D341Med (cell line): Measurements from ENCODE around the gene PHYKPL.

Experiments
- DNase-seq: peaks from one replicate; pipeline ENCODE4 v3.0.0; 2012; ENCODE audit warnings: low spot score

Gene PHYKPL

DNA sequence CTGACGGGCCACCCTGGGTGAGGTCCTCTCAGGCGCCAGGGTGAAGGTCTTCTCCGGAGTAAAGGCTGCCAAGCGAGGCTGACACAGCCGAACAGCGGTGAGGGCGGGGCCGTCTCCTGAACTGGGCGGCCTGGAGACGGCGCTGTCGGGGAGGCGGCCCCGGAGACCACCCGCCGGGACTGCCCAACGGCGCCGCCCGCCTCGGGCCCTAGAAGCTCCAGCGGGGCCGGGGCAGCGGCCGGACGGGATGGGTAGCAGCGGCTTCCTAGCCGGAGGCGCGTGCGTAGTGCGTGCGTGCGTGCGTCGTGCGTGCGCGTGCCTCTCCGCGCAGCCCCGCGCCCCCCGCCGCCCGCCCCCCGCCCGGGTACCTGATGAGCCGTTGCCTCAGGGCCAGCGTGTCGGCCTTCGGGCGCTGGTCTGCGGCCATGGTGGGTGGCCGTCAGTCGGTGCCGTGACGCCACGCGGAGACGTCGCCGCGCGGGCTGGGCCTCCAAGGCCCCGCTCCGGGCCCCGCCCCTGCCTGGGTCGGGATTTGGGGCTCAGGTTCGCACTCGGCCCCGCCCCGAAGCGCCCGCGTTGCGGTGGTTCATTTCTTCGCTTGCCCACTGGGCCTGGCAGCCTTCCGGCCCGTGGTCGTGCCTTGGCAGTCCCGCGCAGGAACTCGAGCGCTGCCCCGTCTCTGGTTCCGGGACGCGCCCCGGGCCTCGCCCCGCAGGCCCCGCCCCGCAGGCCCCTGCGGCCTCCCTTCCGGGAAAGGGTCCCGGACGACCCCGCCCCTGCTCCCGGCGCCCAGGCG is at the start of gene PHYKPL:
Gene PHYKPL, minus strand, starts transcription at position 679 of the 796 bp plus-strand sequence. Its CDS starts 252 bp downstream, at position 427.
- DNase-seq: peak; percentile 88

DNA sequence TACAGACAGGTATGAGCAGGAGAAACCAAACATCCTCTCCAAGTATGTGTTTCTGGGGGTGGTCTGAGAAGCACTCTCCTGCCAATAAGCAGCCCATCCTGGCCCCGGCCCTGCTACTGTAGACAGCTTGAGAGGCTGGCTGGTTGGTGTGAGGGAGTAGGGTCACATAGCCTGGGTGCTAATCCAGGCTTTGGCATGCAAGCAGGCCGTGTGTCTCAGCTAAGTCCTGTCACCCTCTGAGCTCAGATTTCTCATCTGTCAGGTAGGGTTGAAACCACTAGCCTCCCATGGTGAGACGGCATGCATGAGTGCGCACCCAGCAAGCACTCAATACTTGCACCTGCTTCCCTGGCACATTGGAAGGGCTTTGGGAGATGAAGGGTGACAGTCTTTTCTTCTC is 49.8 kb upstream of the PHYKPL start:
- DNase-seq: no peak

DNA sequence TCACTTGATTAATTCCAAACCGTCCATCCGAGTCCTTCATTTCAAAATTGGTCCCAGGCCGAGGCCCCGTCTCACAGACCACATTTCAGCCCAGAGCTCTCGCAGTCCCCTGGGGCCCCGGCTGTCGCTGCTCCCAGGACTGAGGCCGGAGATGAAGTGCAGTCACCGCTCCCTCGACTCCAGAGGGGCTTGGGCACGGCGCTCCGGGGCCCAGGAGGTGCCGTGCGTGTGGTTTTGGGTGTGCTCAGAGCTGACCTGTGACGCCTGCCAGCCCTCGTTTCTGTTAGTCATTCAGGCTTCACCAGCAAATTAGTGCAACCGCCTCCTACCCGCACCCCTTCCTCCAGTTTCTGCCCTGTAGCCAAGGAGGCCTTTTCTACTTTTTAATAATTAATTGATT is 48.7 kb upstream of the PHYKPL start:
- DNase-seq: no peak

DNA sequence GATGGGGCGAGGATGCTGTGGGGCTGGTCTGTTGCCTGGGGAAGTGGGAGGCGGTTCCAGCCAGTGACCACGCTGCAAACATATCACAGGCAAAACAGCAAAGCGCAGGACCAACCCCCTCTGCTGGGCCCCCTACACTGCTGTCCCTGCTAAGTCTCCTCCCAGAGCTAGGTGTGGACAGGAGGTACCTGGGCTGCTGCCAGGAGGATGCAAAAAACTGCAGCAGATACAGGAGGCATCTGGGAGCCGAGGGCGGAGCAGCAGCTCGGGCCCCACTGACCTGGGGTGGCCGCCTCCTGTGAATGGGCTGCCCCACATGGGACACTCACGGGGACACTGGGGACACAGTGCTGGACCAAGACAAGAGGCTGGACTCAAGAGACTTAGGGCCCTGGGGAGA is 48.0 kb upstream of the PHYKPL start:
- no peak for DNase-seq

DNA sequence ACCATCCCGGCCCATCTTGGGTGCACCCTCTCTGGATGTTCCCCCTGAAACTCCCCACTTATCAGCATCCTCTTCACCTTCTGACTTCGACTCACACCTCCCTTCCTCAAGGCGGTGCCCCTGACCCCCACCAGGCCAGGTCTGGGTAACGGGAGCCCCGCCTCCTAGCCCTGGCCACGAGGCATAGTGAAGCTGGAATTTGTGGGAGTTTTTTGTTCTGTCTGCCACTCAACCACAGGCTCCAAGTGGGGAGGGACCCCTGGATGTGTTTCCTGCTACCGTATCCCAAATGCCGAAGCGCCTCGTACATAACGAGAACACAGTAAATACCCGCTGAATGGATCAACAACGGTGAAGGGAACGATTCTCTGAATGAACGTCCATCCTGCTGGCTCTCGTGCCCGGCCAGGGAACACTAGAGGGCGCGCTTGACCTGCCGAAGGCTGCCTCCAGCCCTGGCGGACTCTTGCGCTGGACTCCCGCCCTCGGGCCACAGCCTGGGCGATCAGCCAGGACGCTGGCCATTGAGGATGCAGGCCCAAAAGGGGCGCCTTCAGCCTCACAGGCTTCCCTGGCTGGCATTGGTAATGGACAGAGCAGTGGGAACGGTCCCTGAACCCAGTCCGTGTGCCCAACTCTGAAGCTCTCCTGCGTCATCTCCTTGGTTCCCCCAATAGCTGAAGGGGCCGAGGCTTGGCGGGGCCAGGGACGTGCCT is 47.3 kb upstream of the PHYKPL start:
- DNase-seq: peak; percentile 86

DNA sequence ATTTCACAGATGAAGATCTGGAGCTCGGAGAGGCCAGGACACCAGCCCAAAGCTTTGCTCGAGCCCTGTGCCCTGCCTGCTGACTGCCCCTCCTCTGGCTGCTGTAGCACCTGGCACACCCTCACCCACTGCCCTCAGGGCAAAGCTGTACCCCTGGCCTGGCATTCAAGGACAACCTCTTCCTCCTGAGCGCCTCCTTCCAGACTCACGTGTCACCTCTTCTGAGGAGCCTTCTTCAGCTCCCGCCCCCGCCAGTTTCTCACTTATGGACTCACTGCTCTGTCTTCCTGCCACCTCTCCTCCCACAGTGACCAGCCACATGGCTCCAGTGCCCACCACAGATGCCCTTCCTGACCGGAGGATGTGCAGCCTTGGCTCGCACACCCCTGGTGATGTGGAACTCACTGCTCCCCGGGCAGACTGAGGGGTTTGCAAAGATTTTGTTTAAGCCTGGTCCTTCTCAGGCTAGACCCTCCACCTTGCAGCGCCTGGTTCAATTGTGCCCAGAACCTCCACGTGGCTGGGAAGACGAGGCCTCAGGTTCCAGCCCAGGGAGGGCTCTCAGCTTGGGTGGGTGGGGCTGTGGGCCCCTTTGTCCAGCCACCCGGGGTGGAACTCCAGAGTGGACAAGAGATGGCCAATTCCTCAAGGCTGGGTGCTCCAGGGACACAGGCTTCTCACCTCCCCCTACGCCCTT is 46.6 kb upstream of the PHYKPL start:
- no peak for DNase-seq

DNA sequence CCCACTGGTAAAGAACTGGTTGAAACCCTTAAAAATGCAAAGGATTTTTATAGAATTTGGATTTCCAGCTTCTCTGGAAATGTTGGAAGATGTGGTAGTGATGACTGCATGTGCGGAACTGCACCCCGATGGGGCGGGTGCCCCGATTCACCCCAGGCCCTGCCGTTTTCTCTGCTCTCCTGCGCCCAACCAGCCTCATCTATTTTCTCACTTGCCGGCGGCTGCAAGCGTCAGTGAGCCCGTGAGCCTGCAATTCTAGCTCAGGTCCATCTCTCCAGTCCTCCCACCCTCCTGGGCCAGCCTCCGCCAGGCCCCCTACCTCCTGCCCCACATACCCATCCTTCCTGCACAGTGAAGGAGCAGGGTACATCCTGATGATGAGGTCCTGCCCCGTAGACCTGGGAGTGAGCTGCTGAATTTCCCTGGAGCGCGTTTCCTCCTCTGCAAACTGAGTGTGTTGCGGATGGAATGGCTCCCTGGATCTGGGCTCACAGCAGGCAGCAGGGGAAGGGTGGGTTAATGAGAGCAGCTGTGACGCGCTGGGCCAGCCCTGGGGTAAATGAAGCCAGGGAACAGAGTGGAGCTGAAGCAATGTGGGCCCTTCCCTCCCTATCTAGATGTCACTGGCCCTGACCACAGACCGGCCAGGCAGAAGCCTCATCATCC is 45.9 kb upstream of the PHYKPL start:
- DNase-seq: no peak

DNA sequence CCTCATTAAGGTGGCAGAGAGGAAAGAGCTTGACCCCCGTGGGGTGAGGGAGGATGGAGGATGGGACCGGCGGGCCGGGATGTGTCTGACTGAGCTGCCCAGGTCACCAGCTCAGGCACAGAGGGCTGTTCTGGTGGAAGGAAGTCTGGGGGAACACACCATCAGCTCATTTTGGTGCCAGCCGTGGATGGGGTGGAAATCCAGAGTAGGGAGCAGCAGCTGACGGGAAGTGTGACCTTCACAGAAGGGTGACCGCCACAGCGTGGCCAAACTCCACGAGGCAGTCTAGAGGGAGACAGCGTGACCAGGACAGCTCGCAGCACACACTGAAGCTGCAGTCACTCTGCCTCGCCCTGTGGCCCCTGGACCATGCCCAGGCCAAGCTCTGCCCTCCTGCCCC is 45.3 kb upstream of the PHYKPL start:
- no peak for DNase-seq

DNA sequence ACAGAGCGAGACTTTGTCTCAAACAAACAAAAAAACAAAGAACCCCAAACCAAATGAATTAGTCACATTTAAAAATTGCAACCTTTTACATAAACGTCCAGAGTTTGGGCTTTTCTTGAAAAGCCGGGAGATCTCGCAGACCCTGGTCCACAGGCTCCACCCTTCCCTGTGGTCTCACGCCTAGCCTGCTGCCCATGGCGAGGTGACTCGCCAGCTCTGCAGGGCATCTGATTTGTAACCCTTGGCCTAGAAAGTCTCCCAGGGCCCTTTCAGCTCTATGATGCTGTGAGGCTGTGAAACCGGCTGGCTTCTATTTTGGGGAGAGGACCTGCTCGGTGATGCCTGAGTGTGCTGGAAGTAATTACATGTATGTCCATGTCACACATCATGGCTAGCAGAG is 44.7 kb upstream of the PHYKPL start:
- DNase-seq: no peak

DNA sequence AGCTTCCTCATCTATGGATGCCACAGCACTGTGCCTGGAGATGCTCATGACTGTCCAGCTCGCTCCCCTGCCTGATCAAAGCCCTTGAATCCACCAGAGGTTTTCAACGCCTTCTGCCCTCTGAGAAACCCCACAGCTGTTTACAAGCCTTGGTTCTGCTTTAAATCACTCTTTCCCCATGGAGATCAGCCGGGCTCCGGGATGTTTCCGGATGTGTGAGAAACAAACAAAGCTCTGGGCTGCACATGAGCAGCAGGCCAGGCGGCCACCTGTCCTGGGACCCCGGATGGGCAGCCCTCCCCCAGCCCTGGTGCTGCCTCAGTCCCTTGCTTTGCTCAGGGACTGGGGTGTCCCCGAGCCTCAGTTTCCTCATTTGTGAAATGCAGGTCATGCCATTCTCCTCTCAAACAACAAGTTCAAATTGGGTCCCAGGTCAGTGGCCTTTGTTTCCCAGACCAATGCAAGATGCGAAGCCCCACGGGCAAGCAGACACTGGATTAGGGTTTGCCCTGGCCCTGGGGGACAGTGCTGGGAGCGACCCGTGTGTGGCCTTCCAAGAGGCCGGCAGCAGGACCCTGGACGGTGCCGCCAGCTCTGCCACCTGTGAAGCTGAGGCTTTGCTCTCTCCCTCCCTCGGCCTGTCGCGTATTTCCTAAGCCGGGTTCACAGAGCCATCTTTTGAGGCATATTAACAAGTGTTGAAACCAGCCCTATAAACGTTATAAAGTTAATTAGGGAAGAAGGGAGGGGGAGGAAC is 42.4 kb upstream of the PHYKPL start:
- no peak for DNase-seq

DNA sequence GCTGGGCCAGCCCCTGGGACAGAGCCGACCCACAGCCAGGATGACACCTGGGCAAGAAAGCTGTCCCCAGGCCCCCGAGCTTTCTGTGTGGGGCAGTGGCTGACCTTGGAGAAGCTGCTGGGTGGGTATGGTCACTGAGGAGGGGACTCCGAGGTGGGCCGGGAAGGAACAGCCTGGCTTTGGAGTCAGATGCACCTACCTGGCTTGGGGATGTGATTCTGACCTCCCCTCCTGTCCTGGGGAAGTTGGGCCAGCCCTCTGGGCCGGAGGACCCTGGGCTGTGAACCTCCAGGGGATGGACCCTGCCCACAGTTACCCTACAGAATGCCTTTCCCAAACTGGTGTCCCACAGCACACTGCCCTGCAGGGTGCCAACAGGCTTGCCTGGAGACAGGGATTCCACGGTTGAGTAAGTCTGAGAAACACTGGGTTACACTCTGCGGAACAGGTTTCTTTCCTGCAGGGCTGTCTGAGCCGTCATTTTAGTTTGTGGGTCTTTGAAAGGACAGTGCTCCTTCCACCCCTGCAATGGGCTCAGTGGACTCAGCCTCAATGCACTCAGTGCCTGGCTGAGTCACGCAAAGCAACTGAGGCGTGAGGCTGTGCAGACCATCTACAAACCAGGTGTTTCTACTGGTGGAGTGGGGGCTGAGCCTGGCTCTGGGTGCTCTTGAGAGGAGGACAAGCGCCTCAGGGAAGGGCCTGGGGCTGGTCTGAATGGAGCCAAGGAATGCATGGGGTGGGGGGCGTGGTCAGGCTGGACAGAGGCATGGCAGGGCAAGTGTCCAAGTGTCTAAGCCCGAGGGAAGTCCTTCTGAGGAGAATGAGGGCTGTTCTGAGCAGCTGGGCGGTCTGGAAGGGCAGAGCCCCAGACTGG is 41.3 kb upstream of the PHYKPL start:
- DNase-seq: no peak

DNA sequence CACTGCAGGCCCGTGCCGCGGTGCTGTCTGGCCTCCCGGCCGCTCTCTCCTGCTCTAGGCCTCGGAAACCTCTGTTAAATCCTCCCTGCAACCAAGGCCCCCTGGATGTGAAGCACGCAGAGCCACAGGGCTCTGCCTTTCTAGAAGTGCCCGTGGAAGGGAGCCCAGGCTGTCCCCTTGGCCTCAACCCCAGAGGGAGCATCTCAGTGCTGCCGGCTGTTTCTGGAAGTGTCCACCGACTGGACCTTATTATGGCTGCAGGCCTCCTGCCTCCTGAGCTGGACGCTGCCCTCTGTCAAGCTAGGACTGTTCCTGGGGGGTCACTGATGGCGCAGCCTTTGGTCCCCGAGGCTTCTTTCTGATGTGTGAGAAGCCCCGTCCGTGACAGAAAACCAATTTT is 40.4 kb upstream of the PHYKPL start:
- no peak for DNase-seq

DNA sequence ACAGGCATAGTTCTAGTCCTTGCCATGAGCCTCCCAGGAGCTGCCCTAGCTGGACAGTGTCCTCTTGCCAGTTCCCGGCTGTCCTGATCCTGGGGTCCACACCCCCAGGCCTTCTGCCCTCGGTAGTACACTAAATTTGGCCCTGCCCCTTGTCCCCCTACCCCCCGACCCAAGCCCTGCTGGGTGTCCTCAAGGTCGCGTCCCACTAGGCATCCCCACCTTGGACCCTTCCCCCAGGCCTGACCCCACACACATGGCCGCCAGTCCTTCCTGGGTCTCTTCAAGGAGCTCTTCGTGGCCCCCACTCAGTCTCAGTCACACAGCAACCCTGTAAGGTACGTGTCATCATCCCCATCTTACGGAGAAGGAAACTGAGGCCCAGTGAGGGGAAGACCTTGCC is 40.0 kb upstream of the PHYKPL start:
- no peak for DNase-seq

DNA sequence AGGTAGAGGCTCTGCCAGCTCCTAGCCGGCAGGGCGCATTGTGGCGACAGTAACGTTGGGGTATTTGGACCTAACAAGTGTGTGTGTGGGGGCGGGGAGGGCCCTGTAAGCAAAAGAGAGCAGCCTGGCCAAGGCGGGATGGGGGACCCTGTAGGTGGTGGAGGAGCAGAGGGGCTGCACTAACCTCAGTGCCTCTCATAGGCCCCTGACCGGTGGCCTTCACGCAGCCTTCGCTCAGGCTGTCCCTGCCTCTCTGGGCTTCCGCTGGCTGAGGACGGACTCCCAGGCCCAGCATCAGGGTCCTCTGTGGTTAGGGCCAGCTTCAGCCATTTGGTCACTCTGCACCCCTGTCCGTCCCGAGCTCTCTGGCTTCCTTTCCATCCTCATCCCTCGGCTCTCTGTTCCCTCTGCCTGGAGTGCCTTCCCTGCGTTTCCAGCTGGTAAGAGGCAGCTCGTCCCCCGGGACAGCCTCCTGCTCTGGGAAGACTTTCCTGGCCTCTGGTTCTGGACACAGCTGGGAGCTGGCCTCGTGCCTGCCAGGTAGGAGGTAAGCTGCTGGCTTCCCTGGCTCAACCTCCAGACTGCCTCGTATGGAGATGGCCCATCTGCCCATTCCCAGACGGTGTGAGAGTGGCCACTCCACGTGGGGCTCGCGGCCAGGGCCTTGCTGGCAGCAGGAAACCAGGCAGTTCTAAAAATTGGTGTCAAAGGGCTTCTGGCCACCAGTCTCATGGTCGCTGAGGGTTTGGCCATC is 39.3 kb upstream of the PHYKPL start:
- no peak for DNase-seq

DNA sequence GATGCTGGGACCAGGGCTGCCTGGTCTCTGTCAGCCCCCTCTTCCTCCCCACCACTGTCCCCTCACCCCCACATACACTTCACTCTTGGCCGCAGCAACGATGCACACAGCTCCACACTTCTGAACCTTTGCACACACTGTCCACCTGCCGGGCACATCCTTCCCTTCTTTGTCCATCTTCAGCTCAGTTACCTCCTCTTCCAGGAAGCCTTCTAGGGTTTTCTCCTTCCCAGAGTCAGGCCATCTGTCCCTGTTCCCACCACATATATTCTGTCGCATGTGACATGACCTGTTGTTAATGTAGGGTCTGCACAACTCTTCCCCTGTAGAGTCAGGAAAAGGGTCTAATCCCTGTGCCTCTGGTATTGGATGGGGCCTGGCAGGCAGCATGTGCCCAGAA is 38.6 kb upstream of the PHYKPL start:
- no peak for DNase-seq

DNA sequence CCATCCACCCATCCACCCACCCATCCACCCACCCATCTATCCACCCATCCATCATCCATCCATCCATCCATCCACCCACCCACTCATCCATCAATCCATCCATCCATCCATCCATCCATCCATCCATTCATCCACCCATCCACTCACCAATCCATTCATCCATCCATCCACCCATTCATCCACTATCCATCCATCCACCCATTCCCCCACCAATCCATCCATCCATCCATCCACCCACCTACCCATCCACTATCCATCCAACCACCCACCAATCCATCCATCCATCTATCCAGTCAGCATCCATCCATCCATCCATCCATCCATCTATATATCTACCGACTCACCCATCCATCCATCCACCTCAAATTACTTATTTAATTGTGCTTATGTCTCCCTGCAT is 36.9 kb upstream of the PHYKPL start:
- DNase-seq: no peak

DNA sequence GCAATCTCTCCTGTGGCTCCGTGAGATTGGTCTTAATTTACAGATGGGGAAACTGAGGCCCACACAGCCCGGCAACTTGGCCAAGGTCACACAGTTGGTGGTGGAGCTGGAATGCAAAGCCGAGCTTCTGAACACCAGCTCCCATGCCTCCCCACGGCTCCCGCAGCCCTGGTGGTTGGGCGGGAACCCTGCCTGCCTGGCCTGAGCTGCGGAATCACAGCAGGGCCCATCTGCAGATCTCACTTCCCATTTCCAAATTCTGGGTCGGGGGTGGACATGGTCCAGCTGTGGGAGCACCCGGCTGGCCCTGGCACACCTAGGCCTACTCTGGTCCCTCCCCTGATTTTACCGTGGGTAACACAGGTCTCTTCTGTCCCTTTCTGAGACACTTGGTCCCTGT is 35.3 kb upstream of the PHYKPL start:
- DNase-seq: no peak

DNA sequence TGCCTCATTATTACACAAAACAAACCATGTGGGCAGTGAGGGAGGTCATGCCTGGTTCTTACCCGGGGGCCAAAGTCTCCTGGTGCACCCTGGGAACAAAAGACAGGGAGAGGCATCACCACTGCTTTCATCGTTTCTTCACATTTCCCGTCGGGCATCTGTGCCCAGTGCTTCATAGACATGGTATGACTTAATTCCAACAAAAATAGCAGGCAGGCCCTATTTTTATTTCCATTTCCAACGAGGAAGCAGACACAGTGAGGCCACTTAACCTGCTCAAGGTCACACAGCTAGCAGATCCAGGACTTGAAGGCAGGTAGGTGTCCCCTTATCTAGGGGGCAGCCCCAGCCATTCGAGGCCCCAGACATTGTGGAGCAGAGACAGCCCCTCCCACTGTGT is 34.6 kb upstream of the PHYKPL start:
- DNase-seq: no peak

DNA sequence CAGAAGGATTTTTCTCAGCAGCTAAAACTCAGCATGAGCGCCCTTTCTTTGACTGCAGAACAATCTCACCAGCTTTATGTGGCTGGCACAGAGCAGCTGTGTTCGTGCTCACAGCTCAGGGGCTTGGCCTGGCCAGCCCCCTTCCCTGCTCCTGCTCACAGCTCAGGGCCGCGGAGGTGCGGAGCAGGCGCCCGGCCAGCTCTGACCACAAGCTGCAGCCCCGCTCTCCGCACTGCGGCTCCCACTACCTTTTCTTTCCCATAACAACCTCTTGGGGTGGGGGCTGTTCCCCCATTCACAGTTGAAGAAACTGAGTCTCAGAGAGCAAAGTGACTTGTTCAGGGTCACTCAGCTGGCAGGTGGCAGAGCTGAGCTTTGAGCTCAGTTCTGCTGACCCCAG is 34.0 kb upstream of the PHYKPL start:
- DNase-seq: no peak

DNA sequence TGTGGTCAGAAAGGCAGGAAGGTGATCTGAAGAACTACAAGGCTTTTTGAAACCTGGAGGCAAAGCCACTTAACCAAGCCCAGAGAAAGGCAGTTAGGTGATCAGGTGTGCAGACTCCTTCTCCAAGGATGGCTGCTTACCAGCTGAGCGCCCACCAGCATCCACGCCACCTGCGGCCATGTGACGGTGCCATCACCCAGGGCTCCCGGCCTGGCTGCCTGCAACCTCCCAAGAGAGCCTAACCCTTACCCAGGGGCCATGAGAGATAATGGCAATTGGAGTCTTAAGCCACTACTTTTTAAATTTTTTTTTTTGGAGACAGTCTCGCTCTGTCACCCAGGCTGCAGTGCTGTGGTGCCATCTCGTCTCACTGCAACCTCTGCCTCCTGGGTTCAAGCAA is 33.1 kb upstream of the PHYKPL start:
- DNase-seq: no peak
